ENCODE data around the gene TIMM17A.

Gene TIMM17A

GRCh38 chr1:201947697-201948008, 7.7 kb upstream of the TIMM17A start:
- peaks cover 3% of the 10 kb centered on the region for H3K4me1 ChIP-seq (ENCODE audit: insufficient read depth, low read length, poor library complexity, severe bottlenecking)
- TF ChIP-seq EZH2phosphoT487 (IDR thresholded peaks at IDR 0.05; ENCODE audit: borderline replicate concordance) = no peak
- no peak for TF ChIP-seq CTCF (conservative IDR thresholded peaks at IDR 0.05; ENCODE audit: low read length)
- no peak overlapping the region for H2AFZ ChIP-seq (ENCODE audit: low read length)
- H3K79me2 ChIP-seq (ENCODE audit: insufficient read depth, low read length) = no peaks in the 10 kb centered on the region
- H3K9me2 ChIP-seq (replicated peaks; ENCODE audit: low read depth, low read length) = no peaks in the 10 kb centered on the region
- no peak overlapping the region for H3K4me3 ChIP-seq (ENCODE audit: low read length, poor library complexity, severe bottlenecking)
- no peaks in the 10 kb centered on the region for H3F3A ChIP-seq (ENCODE audit: low read depth)
- no peaks in the 10 kb centered on the region for H4K20me1 ChIP-seq (ENCODE audit: insufficient read depth, low read length, poor library complexity, severe bottlenecking)
- H3K36me3 ChIP-seq (ENCODE audit: insufficient read depth, low read length) = no peaks in the 10 kb centered on the region
- H3K9me3 ChIP-seq (ENCODE audit: insufficient read depth, low read depth, low read length) = no peaks in the 10 kb centered on the region
- H3K4me2 ChIP-seq (ENCODE audit: low read depth, low read length, poor library complexity, severe bottlenecking) = no peak overlapping the region
- H3K9ac ChIP-seq (ENCODE audit: low read depth, low read length, poor library complexity, severe bottlenecking) = no peak overlapping the region
- H3K27me3 ChIP-seq (ENCODE audit: insufficient read depth, low read length, poor library complexity, severe bottlenecking) = no peaks in the 10 kb centered on the region

DNA sequence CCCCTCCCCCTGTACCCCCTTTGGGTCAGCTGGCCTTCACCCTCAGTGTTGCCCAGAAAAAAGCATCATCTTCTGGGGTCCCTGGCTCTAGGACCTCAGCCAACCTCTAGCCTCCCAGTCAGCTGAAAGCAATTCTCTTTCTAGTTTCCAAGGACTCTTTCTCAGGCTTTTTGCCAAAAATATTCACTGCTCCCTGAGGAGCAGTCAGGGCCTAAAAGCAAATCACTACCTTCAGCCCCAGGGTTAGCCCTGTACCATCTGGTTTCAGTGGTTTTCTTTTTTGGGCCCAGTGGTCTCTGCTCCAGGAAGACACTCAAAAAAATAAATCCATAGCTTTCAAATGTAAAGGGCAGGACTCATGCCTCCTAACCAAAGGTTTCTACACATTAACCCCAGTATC, 5.8 kb upstream of the TIMM17A start:
- no peak overlapping the region for H2AFZ ChIP-seq (ENCODE audit: low read length)
- H3K9me3 ChIP-seq (ENCODE audit: insufficient read depth, low read depth, low read length) = no peaks in the 10 kb centered on the region
- H3K9ac ChIP-seq (ENCODE audit: low read depth, low read length, poor library complexity, severe bottlenecking) = no peak overlapping the region
- no peaks in the 10 kb centered on the region for H3K27me3 ChIP-seq (ENCODE audit: insufficient read depth, low read length, poor library complexity, severe bottlenecking)
- H3K4me1 ChIP-seq (ENCODE audit: insufficient read depth, low read length, poor library complexity, severe bottlenecking) = peaks cover 6% of the 10 kb centered on the region
- H3K9me2 ChIP-seq (replicated peaks; ENCODE audit: low read depth, low read length) = no peaks in the 10 kb centered on the region
- H3K79me2 ChIP-seq (ENCODE audit: insufficient read depth, low read length) = peaks cover 3% of the 10 kb centered on the region; the same call in 1 of the 2 replicates
- no peaks in the 10 kb centered on the region for H3K36me3 ChIP-seq (ENCODE audit: insufficient read depth, low read length)
- TF ChIP-seq EZH2phosphoT487 (IDR thresholded peaks at IDR 0.05; ENCODE audit: borderline replicate concordance) = no peak
- H3F3A ChIP-seq (ENCODE audit: low read depth) = no peaks in the 10 kb centered on the region
- no peaks in the 10 kb centered on the region for H4K20me1 ChIP-seq (ENCODE audit: insufficient read depth, low read length, poor library complexity, severe bottlenecking)
- no peak overlapping the region for H3K4me3 ChIP-seq (ENCODE audit: low read length, poor library complexity, severe bottlenecking)
- H3K4me2 ChIP-seq (ENCODE audit: low read depth, low read length, poor library complexity, severe bottlenecking) = no peak overlapping the region

GRCh38 chr1:201954263-201955008, 867 bp upstream of the TIMM17A start:
- H3K4me3 ChIP-seq (ENCODE audit: low read length, poor library complexity, severe bottlenecking) = peak overlapping the region; percentile 99
- no peaks in the 10 kb centered on the region for H3F3A ChIP-seq (ENCODE audit: low read depth)
- H3K9me2 ChIP-seq (replicated peaks; ENCODE audit: low read depth, low read length) = no peaks in the 10 kb centered on the region
- peak overlapping the region; percentile 96 for H3K9ac ChIP-seq (ENCODE audit: low read depth, low read length, poor library complexity, severe bottlenecking)
- H3K79me2 ChIP-seq (ENCODE audit: insufficient read depth, low read length) = peaks cover 46% of the 10 kb centered on the region
- TF ChIP-seq CTCF (conservative IDR thresholded peaks at IDR 0.05; ENCODE audit: low read length) (no peak), EZH2phosphoT487 (IDR thresholded peaks at IDR 0.05; ENCODE audit: borderline replicate concordance) (no peak)
- H3K9me3 ChIP-seq (ENCODE audit: insufficient read depth, low read depth, low read length) = no peaks in the 10 kb centered on the region
- peak overlapping the region; percentile 71 for H3K4me2 ChIP-seq (ENCODE audit: low read depth, low read length, poor library complexity, severe bottlenecking)
- no peaks in the 10 kb centered on the region for H3K27me3 ChIP-seq (ENCODE audit: insufficient read depth, low read length, poor library complexity, severe bottlenecking)
- H4K20me1 ChIP-seq (ENCODE audit: insufficient read depth, low read length, poor library complexity, severe bottlenecking) = peaks cover 17% of the 10 kb centered on the region
- peaks cover 11% of the 10 kb centered on the region; the same call in 1 of the 2 replicates for H3K36me3 ChIP-seq (ENCODE audit: insufficient read depth, low read length)
- peaks cover 19% of the 10 kb centered on the region for H3K4me1 ChIP-seq (ENCODE audit: insufficient read depth, low read length, poor library complexity, severe bottlenecking)
- peak overlapping the region; percentile 92; the same call in 1 of the 2 replicates for H2AFZ ChIP-seq (ENCODE audit: low read length)

DNA sequence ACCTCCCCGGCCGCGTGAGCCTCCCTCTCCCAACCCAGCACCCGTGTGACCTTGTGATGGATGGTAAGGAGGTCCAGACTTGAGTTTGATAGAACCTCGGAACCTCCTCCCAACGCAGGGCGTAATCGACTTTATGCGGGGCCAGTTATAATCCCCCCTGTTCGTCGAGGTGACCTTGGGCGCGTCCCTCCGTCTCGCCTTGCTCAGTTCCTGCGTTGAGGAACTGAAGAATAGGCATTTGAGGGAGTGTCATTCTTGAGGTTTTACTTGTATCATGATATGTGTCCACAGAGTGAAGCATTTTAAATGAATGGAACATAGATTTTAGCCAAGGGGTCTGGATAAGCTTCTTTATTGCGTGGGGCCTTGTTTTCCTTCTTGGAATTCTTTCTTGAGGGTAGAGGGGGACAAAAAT, 433 bp downstream of the TIMM17A start:
- no peak for TF ChIP-seq CTCF (conservative IDR thresholded peaks at IDR 0.05; ENCODE audit: low read length)
- Histone ChIP-seq H3K9me3 (ENCODE audit: insufficient read depth, low read depth, low read length) (no peaks in the 10 kb centered on the region), H3K4me3 (ENCODE audit: low read length, poor library complexity, severe bottlenecking) (peak overlapping the region; percentile 99), H3K4me2 (ENCODE audit: low read depth, low read length, poor library complexity, severe bottlenecking) (peak overlapping the region; percentile 98), H3K36me3 (ENCODE audit: insufficient read depth, low read length) (peaks cover 11% of the 10 kb centered on the region; the same call in 1 of the 2 replicates), H2AFZ (ENCODE audit: low read length) (peak overlapping the region; percentile 92), H3K9ac (ENCODE audit: low read depth, low read length, poor library complexity, severe bottlenecking) (peak overlapping the region; percentile 96), H3K79me2 (ENCODE audit: insufficient read depth, low read length) (peaks cover 46% of the 10 kb centered on the region), H3K27me3 (ENCODE audit: insufficient read depth, low read length, poor library complexity, severe bottlenecking) (no peaks in the 10 kb centered on the region), H3F3A (ENCODE audit: low read depth) (no peaks in the 10 kb centered on the region), H3K4me1 (ENCODE audit: insufficient read depth, low read length, poor library complexity, severe bottlenecking) (peaks cover 19% of the 10 kb centered on the region), H4K20me1 (ENCODE audit: insufficient read depth, low read length, poor library complexity, severe bottlenecking) (peaks cover 19% of the 10 kb centered on the region), H3K9me2 (replicated peaks; ENCODE audit: low read depth, low read length) (no peaks in the 10 kb centered on the region)

All from Loucy (cell line).